ENCODE data around the gene ECT2.

The ECT2 gene

GRCh38 chr3:172869784-172870518, 119.4 kb downstream of the ECT2 start:
- peaks cover 2% of the 10 kb centered on the region for H3K9me3 ChIP-seq (ENCODE audit: severe bottlenecking)
- no peak for ATAC-seq (ENCODE audit: low read depth)
- TF ChIP-seq CTCF (IDR thresholded peaks at IDR 0.05; ENCODE audit: poor library complexity, severe bottlenecking), result no peak

More at GRCh38 chr3:172869784-172870518, 119.4 kb downstream of the ECT2 start:
- no peak for DNase-seq (ENCODE audit: low spot score)
- peaks cover 11% of the 10 kb centered on the region for H3K4me1 ChIP-seq (ENCODE audit: insufficient read depth, poor library complexity, severe bottlenecking)
- H3K27me3 ChIP-seq (ENCODE audit: insufficient read depth, poor library complexity, severe bottlenecking), result no peaks in the 10 kb centered on the region
- H3K4me3 ChIP-seq (ENCODE audit: severe bottlenecking), result no peak overlapping the region
- no peaks in the 10 kb centered on the region for H3K36me3 ChIP-seq (ENCODE audit: low read depth)
- H3K27ac ChIP-seq (ENCODE audit: poor library complexity, severe bottlenecking), result no peak overlapping the region

Measured in RWPE2 (cell line).